NCI-H1930 (cell line): ENCODE results near the gene BAD.
A peak's percentile ranks its signal among the peaks of the same experiment; 100 is the strongest.

ENCODE experiments used
- DNase-seq, 2 experiments: peaks; one replicate each; lab custom pipeline; 2025; lab: John Stamatoyannopoulos, UW

The BAD gene

GRCh38 chr11:64244107-64244506 is 40.4 kb downstream of the BAD start:
- no peak for DNase-seq

- no peak for DNase-seq
Measured at GRCh38 chr11:64243236-64243854, 41.1 kb downstream of the BAD start.

GRCh38 chr11:64241491-64242374 is 42.7 kb downstream of the BAD start:
- DNase-seq = no peak

- DNase-seq = peak; percentile 97
Measured at GRCh38 chr11:64241241-64241490, 43.3 kb downstream of the BAD start.

- DNase-seq = peak; percentile 93 to 98
Measured at GRCh38 chr11:64240435-64241240, 43.8 kb downstream of the BAD start, which contains the start of gene FKBP2. FKBP2 (plus strand) TSS chr11:64241095; CDS start chr11:64242388, 1,293 bp downstream.

GRCh38 chr11:64239662-64240434 is 44.6 kb downstream of the BAD start:
- no peak for DNase-seq

- no peak for DNase-seq
Measured at GRCh38 chr11:64238999-64239398, 45.5 kb downstream of the BAD start.

GRCh38 chr11:64238076-64238475 is 46.4 kb downstream of the BAD start:
- DNase-seq = no peak

GRCh38 chr11:64237484-64237951 is 46.9 kb downstream of the BAD start:
- DNase-seq = peak in 1 of 2 experiments; percentile 14

GRCh38 chr11:64235437-64236161 is 48.9 kb downstream of the BAD start:
- DNase-seq = no peak

GRCh38 chr11:64234647-64235379 is 49.7 kb downstream of the BAD start:
- peak; percentile 33 to 50 for DNase-seq

- DNase-seq = peak; percentile 31 to 65
Measured at GRCh38 chr11:64233913-64234586, 50.4 kb downstream of the BAD start, which contains the start of gene VEGFB. VEGFB (plus strand) TSS chr11:64234584; CDS start chr11:64234834, 250 bp downstream.

GRCh38 chr11:64232967-64233315 is 51.5 kb downstream of the BAD start:
- DNase-seq = no peak

- DNase-seq = no peak
Measured at GRCh38 chr11:64232182-64232966, 52.1 kb downstream of the BAD start.

GRCh38 chr11:64231546-64231945 is 52.9 kb downstream of the BAD start:
- DNase-seq = no peak

GRCh38 chr11:64230985-64231365 is 53.5 kb downstream of the BAD start:
- DNase-seq = no peak

- DNase-seq = peak; percentile 96 to 97
Measured at GRCh38 chr11:64230171-64230984, 54.1 kb downstream of the BAD start, which contains the start of gene DNAJC4. DNAJC4 (plus strand) TSS chr11:64230548; CDS start chr11:64230855, 307 bp downstream.

GRCh38 chr11:64229744-64230170 is 54.7 kb downstream of the BAD start:
- no peak for DNase-seq
